Hepatocyte (in vitro differentiated cells): ENCODE data around the gene ZBTB43.

Source experiments
- CTCF ChIP-seq: fragments of 200-600 bp; sonication (generic); IDR thresholded peaks from 2 replicates; pipeline ENCODE4 v1.5.1; 2016; ENCODE audit warnings: antibody characterized with exemption, mild to moderate bottlenecking; ENCODE audit not compliant: poor library complexity
- EZH2 ChIP-seq: fragments of 200-600 bp; sonication (generic); IDR thresholded peaks from 2 replicates; pipeline ENCODE4 v1.6.1; 2016; ENCODE audit warnings: antibody characterized with exemption, mild to moderate bottlenecking, borderline replicate concordance
- EZH2phosphoT487 ChIP-seq: fragments of 200-600 bp; sonication (generic); IDR thresholded peaks from one replicate; pipeline ENCODE4 v1.6.1; 2018; ENCODE audit warnings: antibody characterized with exemption, mild to moderate bottlenecking, low read depth, moderate library complexity; ENCODE audit not compliant: unreplicated experiment, severe bottlenecking

- no peak for TF ChIP-seq CTCF
- no peak for TF ChIP-seq EZH2
- no peak for TF ChIP-seq EZH2phosphoT487
These were observed 11.0 kb upstream of the ZBTB43 start for GRCh38 chr9:126793686-126794417.
